NCI-H1417 treated with DMSO at 0.1 percent for 48 hours (cell line): ENCODE results near the gene SYCP1.
"Not testable (repeated sequence)": the region's sequence is repeated elsewhere in the genome, so short reads cannot be mapped to it uniquely, and the experiment has no call there.

ENCODE experiments used
- DNase-seq: peaks from one replicate; lab custom pipeline; 2025; lab: John Stamatoyannopoulos, UW

SYCP1 gene, protein sequence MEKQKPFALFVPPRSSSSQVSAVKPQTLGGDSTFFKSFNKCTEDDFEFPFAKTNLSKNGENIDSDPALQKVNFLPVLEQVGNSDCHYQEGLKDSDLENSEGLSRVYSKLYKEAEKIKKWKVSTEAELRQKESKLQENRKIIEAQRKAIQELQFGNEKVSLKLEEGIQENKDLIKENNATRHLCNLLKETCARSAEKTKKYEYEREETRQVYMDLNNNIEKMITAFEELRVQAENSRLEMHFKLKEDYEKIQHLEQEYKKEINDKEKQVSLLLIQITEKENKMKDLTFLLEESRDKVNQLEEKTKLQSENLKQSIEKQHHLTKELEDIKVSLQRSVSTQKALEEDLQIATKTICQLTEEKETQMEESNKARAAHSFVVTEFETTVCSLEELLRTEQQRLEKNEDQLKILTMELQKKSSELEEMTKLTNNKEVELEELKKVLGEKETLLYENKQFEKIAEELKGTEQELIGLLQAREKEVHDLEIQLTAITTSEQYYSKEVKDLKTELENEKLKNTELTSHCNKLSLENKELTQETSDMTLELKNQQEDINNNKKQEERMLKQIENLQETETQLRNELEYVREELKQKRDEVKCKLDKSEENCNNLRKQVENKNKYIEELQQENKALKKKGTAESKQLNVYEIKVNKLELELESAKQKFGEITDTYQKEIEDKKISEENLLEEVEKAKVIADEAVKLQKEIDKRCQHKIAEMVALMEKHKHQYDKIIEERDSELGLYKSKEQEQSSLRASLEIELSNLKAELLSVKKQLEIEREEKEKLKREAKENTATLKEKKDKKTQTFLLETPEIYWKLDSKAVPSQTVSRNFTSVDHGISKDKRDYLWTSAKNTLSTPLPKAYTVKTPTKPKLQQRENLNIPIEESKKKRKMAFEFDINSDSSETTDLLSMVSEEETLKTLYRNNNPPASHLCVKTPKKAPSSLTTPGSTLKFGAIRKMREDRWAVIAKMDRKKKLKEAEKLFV

DNA sequence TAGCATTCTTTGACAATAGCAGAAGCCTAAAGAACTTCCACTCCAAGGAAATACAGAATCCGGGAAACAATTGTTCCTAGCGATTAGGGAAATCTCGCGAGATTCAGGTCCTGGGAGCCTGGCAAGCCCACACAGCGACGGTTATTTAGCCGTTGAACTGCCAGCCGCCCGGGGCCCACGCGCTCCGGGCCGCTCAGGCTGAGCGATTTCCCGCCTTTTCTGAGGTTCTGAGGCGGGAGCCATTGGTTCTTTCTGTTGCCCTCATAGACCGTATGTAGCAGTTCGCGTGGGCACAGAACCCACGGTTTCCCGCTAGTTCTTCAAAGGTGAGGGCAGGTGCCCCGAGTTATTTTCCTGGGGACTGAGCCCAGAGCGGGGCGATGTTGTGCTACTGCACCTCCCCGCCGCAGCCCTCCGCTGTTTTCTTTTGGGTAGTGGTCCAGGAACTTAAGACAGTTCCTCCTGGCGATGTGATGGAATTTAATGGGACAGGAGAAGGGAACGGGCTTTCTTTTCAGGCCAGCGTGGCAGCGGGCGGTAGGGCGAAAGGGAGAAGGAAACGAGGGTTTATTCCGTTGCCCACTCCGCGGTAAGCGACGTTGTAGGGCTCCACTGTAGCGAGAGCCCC, at the start of gene SYCP1:
TSS of gene SYCP1 (plus strand) at position 171 of the 628 bp plus-strand sequence. CDS start 602 bp downstream, outside the sequence.
- no peak for DNase-seq

DNA sequence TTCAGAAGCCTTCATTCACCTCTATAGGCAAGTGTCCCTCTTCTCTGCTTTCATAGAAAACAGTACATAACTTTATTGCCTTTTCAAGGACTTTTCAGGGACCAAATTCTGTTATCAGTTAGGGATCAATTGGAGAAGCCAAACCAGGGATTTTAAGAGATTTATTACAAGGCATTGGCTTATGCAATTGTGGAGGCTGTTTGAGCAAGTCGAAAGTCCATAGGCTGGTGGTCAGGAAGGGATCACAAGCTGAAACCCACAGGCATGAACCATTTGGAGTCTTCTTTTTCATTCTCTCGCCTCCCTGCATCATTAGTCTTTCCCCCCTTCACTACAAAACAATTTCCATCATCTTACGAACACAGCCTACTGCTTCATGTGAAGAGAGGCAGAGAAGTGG, 34.8 kb upstream of the SYCP1 start:
- no peak for DNase-seq

DNA sequence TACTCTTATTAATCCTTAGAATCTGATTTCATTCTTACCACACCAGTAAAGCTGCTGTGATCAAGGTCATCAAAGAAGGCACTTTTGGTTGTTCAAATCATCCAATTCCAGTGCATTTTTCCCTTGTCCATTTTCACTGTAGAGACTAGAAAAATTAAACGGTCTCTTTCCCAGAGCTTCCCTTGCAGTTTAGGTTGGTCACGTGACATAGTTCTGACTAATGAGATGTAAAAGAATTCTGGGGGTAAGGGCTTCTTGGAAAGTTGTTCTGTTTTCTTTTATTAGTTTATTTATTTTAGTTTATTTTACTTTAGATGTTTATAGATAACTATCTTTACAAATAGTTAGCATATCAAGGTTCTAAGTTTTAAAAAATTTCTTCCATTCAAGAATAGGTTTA, 34.3 kb upstream of the SYCP1 start:
- no peak for DNase-seq

DNA sequence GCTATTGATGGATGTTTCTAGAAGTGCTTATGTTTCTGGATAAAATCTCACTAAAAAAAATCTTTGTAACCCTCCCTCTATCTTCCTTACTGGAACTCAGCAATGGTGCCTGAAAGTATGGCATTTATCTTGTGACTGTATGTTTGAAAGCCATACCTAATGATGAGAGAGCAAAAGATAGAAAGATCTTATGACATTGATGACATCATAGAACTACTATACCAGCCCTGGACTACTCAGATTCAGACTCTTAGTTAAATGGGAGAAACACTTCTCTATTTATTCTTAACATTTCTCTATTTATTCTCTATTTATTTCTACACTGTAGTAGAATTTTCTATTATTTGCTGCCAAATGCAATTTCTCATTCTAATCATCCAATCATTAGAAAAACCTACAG, 32.7 kb upstream of the SYCP1 start:
- DNase-seq, result no peak

DNA sequence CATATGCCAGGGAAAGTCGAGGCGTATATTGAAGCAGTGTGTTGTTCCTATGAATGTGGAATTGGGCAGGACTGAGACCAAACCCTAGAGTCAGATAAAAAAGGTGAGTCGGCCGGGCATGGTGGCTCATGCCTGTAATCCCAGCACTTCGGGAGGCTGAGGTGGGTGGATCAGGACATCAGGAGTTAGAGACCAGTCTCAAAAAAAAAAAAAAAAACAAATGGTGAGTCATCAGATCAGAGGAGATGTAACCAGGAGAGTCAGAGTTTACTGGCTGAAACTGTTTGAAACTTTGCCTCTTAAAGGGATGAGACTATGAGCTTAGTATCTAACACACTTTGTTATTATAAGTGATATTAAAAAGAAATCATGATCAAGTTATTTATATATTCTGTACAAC, 26.4 kb upstream of the SYCP1 start:
- DNase-seq, result no peak

DNA sequence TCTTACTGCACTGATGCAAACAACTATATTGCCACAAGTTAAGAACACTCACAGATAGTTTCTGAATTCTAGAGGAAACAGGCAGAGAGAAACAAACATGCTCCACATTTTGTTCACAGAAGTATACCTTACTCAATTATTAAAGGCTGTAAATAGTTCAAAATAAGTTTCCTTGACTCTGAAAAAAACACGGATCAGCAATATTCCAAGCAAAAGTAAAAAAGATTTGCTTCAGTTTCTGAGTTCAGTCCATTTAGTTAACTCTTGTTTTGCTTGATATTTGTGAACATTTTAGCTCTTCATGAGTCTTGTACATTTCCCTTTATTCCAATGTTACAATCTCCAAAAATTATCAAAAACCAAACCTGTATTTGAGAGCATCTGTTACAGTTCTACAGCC, 24.6 kb upstream of the SYCP1 start:
- DNase-seq, result not testable (repeated sequence)

DNA sequence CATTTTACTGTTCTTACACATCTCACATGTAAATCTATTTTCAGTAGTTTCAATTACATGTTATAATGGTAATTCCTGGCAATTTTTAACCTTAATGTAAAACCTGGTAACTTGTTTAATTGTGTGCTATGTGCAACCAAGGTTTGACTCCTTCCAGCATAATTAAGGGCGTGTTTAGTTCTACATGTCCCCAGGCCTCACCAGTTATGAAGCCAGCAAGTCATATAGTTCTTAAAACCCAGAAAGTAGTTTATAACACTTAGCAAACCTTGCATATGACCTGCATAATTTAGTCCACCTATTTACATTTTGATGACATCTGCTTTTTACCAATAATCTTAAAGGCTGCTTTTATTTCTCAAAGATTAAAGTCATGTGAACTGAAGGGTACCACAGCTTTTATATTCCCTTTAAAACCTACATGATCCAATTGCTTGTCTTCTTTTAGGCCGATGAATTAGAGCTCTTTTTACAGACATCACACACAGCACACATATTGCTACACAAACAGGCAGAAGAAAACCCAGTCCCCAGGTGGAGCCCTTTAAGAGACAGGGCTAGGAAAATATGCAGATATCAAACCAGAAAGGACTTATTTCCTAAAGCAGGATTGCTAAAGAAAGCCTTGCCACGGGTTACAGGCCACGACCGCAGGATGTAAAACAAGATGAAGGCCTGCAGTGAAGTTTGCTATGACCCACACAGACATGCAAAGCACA, 23.2 kb upstream of the SYCP1 start:
- DNase-seq, result no peak

DNA sequence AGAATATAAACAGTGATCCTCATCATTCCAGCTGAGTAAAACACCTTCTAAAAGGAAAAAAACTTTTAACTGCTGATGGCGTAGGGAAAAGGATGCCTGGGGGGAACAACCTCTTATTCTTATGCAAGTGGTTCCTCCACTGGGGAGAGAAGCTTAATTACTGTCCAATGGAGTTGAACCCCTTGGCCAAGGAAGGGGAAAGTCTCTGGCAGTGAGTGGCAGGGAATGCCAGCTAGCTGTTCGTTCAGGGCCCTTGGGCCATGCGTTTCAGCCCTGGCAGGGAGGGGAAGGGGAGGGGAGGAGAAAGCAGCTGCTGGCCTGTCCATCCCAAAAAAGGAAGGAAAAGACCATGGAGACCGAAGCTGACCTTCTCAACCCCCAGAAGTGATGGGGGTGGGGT, 22.6 kb upstream of the SYCP1 start:
- no peak for DNase-seq

DNA sequence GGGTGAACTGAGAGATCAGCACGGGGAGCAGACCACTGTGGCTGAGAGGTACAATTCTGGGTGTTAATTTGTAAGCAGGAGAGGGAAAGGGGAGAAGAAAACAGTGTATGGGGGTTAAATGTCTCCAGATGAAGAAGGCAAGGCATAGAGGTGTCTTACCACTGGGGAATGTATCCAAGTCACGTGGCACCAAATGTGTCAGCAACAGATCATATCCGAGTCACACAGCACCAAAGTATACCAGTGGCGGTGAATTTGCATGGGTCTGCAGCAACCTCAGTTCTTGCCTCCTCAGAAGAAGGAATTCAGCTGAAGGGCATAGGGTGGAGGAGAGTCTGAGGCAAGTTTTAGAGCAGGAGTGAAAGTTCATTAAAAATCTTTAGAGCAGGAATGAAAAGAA, 21.2 kb upstream of the SYCP1 start:
- no peak for DNase-seq

DNA sequence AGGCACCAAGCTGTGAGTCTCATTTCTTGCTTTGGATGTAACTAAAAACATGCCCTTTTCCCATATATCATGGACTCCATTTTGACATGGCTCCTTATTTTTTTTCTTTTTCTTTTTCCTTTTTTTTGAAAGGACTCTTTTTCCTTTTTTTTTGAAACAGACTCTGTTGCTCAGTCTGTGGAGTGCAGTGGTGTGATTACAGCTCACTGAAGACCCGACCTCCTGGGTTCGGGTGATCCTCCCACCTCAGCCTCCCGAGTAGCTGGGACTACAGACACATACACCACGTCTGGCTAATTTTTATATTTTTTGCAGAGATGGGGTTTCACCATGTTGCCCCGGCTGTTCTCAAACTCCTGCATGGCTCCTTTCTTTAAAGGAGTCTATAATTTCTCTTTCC, 10.4 kb upstream of the SYCP1 start:
- DNase-seq, result no peak

DNA sequence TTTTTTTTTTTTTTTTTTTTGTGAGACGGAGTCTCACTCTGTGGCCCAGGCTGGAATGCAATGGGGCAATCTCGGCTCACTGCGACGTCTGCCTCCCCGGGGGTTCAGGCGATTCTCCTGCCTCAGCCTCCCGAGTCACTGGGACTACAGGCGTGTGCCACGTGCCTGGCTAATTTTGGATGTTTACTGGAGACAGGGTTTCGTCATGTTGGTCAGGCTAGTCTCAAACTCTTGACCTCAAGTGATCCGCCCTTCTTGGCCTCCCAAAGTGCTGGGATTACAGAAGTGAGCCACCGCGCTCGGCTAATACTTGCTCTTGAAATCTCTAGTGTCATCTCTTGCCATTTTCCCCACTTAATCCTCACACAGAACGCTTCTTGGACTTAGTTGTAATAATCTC, 1.1 kb upstream of the SYCP1 start:
- no peak for DNase-seq

DNA sequence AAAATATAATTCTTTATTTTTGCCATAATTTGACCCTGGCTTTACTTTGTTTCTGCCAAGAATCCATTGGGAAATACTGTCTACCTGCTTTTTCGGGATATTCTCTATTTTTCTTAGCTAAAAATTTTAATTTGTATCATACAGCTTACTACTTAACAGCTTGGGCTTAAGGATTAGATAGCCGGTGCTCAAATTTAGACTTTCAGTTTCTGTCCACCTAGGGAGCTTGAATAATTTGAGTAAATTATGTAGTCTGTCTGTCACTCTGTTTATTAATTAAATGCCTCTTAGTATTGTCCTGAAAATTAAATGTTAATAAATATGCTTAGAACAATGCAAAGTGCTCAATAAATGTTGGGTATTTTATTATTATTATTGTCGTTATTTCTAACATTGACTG, 6.7 kb downstream of the SYCP1 start:
- DNase-seq, result no peak

DNA sequence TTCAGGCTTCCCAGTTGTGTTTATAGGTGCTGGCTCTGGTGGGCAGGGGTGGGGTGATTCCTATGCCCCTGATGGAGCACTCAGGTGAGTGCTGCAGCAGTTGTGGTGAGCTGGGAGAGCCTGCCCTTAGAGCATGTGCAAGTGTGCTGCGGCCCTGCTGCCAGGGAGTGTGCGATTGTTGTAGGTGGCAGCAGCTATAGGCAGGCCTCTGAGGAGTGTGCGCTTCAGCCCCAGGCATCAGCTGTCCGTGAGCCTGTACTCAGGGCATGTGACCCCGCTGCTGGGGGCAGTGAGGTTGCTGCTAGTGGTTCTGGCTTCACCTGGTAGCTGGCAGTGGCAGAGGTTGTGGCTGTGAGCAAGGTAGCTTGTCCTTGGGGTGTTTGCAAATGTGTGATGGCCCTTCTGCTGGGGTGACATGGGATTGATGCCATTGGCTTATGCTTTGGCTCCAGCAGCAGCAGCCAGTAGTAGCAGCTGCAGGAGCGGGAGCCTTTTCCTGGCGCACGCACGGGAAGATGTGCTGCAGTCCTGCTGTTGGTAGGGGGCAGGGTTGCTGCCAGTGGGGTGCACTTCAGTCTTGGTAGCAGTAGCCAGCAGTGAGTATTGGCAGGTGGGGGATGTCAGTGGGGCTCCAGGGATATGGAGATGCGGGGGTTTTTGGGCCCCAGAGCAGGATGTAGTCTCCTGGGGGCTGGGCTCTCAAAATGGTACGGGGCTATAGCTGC, 37.7 kb downstream of the SYCP1 start:
- no peak for DNase-seq

DNA sequence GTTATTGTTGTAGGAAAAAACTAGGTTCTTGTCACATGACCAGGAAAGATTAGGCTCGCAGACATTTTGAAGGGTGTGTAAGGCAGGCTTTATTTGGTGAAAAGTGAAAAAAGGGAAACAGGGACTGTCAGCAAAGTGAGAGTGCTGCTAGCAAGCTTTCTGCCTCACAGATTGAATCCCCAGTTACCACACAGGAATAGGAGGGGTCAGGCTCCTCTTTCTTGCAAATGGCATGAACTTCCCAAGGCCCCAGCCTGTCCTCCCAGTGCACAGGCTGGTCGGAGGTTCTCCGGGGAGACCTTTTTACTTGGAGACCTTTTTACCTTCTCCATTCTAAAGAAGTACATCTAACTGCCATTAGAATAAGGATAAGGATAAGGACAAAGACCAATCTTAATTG, 42.1 kb downstream of the SYCP1 start:
- DNase-seq, result no peak

DNA sequence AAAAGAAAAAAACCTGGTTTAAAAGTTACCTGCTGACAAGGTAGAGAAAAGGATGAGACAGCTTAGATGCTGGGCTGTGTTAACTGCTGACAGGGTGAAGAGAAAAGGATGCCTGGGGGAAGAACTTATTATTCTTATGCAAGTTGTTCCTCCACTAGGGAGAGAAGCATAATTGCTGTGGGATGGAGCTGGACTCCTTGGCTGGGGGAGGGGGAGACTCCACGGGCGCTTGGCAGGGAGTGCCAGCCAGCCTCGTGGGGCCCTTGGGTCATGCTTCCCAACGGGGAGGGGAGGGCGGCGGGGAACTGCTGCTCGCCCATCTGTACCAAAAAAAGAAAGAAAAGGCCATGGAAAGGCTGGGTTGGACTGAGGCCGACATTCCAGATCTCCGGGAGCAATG, 47.2 kb downstream of the SYCP1 start:
- DNase-seq, result no peak

DNA sequence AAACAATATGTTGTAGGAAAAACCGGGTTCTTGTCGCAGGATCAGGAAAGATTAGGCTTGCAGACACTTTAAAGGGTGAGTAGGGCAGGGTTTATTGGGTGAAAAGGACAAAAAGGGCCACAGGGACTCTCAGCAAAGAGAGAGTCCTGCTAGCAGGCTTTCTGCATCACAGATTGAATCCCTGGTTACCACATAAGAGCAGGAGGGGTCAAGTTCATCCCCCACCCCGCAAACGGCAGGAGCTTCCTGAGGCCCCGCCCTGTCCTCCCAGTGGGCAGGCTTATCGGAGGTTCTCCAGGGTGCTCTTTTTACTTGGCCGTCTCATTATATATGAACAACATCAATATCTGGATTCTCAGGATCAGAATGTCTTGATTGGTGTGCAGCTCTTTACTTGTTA, 47.7 kb downstream of the SYCP1 start:
- no peak for DNase-seq

DNA sequence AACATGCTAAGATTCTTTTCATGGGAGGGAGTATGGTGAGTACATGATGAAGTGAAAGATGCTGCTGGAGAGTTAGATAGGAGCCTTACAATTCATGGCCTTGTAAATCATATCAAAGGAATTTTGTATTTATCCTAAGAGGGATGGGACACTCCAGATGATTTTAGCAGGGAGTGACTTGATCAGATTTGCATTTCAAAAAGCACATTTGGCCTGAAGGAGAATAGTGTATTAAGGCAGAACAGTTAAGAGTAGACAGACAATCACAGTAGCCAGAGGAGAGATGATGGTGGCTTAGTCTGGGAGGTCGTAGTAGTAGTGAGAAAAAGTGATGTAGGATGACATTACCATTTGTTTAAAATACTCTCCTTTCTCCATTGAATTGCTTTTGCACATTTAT, 48.8 kb downstream of the SYCP1 start:
- no peak for DNase-seq

DNA sequence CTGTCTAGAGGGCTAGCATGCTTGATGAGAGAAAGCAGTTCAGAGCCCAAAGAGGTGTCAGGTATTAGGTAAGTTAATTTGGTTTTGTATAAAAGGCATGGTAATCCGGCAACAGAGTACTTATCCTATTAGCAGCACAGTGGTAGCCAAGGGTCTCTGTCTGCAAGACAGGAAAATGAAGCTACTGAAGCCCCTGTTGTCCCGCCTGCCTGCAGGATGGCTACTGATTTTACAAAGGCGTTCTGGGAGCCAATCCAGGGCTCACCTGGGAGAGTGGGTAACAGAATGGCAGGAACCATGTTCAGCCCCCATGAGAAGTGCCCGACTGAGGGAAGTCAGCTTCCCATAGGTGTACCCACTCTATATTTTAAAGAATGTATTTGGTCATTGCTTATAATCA, 61.1 kb downstream of the SYCP1 start:
- not testable (repeated sequence) for DNase-seq

DNA sequence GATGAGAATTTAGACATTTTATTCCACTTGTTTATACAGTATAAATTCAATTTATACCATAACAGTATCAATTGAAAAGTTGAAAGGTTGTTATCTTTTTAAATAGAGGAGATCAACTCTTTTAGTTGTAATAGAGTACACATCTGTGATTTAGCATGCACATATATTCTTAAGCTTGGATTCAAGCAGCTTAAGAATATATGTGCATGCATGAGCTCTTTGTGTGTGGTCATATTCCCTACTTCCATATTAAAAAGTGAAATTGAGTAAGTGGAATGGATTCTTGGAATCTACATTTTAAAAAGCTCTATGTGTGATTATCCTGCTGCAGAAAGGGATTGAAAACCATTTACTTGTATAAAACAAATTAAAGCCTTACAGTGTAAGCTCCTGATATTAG, 71.9 kb downstream of the SYCP1 start:
- no peak for DNase-seq

DNA sequence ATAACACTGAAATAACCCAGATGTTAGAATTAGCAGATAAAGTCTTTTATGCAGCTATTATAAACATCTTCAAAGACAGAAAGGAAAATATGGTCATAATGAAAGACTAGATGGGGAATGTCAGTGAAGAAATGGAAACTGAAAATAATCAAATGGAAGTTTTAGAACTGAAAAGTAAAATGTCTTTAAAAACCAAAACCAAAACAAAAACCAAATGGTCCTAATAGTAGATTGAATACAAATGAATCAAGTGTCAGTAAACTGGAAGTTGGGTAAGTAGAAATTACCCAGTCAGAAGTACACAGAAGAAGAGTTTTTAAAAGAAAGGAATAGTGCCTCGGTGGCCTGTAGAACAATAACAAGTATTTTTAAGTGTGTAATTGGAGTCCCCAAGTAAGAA, 72.7 kb downstream of the SYCP1 start:
- no peak for DNase-seq

DNA sequence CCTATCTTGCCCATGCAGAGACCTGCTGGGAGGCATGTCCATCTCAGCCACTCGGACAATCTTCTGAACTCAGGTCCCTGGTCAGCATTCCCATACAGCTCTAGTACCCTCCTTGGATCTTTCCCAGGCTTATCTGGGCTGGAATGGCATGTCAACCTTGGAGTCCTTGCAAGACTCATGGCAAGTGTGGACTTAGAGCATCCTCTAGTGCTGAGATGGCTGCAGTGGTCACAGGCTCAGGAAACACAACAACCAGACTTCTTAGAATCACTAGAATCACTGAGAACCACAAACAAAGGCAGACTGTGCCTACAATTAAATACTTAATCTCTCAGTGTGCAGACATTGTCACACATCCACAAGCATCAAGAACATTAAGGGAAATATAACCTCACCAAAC, 101.9 kb downstream of the SYCP1 start:
- no peak for DNase-seq
